HG03045 (cell line): ENCODE measurements around the gene NACA2.
"Not testable (repeated sequence)": the region's sequence is repeated elsewhere in the genome, so short reads cannot be mapped to it uniquely, and the experiment has no call there.

Source experiments
- ATAC-seq: cut with Tn5 transposase; IDR thresholded peaks from one replicate; pipeline ENCODE4 v1.9.1; 2021; ENCODE audit warnings: mild to moderate bottlenecking, moderate library complexity; ENCODE audit not compliant: unreplicated experiment

The NACA2 gene

GRCh38 chr17:61600621-61601020 is 9.6 kb upstream of the NACA2 start:
- no peak for ATAC-seq

- no peak for ATAC-seq
Observed at GRCh38 chr17:61599608-61600007, 8.6 kb upstream of the NACA2 start.

- ATAC-seq, result no peak
Observed at GRCh38 chr17:61598014-61598413, 7.0 kb upstream of the NACA2 start.

- ATAC-seq, result no peak
Observed at GRCh38 chr17:61597607-61598006, 6.6 kb upstream of the NACA2 start.

GRCh38 chr17:61595418-61596186 is 4.6 kb upstream of the NACA2 start:
- ATAC-seq, result no peak

- ATAC-seq, result no peak
Observed at GRCh38 chr17:61594294-61594825, 3.3 kb upstream of the NACA2 start.

GRCh38 chr17:61593426-61593825 is 2.4 kb upstream of the NACA2 start:
- ATAC-seq, result no peak

- ATAC-seq, result no peak
Observed at GRCh38 chr17:61591930-61592329, 911 bp upstream of the NACA2 start.

- ATAC-seq, result no peak
Observed at GRCh38 chr17:61589990-61590389, 1.0 kb downstream of the NACA2 start.

- ATAC-seq, result no peak
Observed at GRCh38 chr17:61587807-61588660, 3.0 kb downstream of the NACA2 start.

GRCh38 chr17:61587242-61587641 is 3.8 kb downstream of the NACA2 start:
- no peak for ATAC-seq

- not testable (repeated sequence) for ATAC-seq
Observed at GRCh38 chr17:61586622-61587021, 4.4 kb downstream of the NACA2 start.

- no peak for ATAC-seq
Observed at GRCh38 chr17:61586031-61586566, 4.9 kb downstream of the NACA2 start.

GRCh38 chr17:61584866-61585265 is 6.2 kb downstream of the NACA2 start:
- ATAC-seq, result no peak

- ATAC-seq, result no peak
Observed at GRCh38 chr17:61584266-61584665, 6.8 kb downstream of the NACA2 start.

- no peak for ATAC-seq
Observed at GRCh38 chr17:61583660-61584264, 7.3 kb downstream of the NACA2 start.

GRCh38 chr17:61583242-61583641 is 7.8 kb downstream of the NACA2 start:
- no peak for ATAC-seq

- ATAC-seq, result no peak
Observed at GRCh38 chr17:61582593-61582992, 8.4 kb downstream of the NACA2 start.

- no peak for ATAC-seq
Observed at GRCh38 chr17:61581611-61582349, 9.2 kb downstream of the NACA2 start.

- ATAC-seq, result no peak
Observed at GRCh38 chr17:61580502-61580901, 10.5 kb downstream of the NACA2 start.
